Endodermal cell (in vitro differentiated cells): ENCODE data around the gene GNAO1. TPM values are rescaled to one million over a fixed set of nuclear protein-coding genes. Genes with fewer than 3 reads are reported as not detected.

Source experiments
- DNase-seq: peaks from one replicate; pipeline ENCODE4 v3.0.0-alpha.2; 2017
- H3K27ac ChIP-seq: 2 replicates; pipeline ENCODE4 v1.5.1; 2013; ENCODE audit warnings: mild to moderate bottlenecking, low read depth, low read length, moderate library complexity
- H3K27me3 ChIP-seq: 2 replicates; pipeline ENCODE4 v1.6.1; 2013; ENCODE audit warnings: mild to moderate bottlenecking, low read length, moderate library complexity; ENCODE audit not compliant: insufficient read depth, control insufficient read depth, poor library complexity, severe bottlenecking
- H3K36me3 ChIP-seq: 2 replicates; pipeline ENCODE4 v1.7.0; 2013; ENCODE audit warnings: mild to moderate bottlenecking, low read length, moderate library complexity; ENCODE audit not compliant: control insufficient read depth, insufficient read depth
- H3K4me1 ChIP-seq: one replicate; pipeline ENCODE4 v1.7.0; 2013; ENCODE audit warnings: low read length; ENCODE audit not compliant: control insufficient read depth, insufficient read depth
- H3K4me3 ChIP-seq: 2 replicates; pipeline ENCODE4 v1.5.1; 2013; ENCODE audit warnings: mild to moderate bottlenecking, low read length, moderate library complexity
- H3K9ac ChIP-seq: 2 replicates; pipeline ENCODE4 v1.6.1; 2013; ENCODE audit warnings: mild to moderate bottlenecking, low read length, moderate library complexity; ENCODE audit not compliant: poor library complexity, severe bottlenecking; ENCODE audit errors: extremely low read depth
- H3K9me3 ChIP-seq: 2 replicates; pipeline ENCODE4 v1.6.1; 2013; ENCODE audit warnings: mild to moderate bottlenecking, low read length, moderate library complexity; ENCODE audit not compliant: control insufficient read depth
- H3K27ac Mint-ChIP-seq: 2 replicates; pipeline ENCODE4 v1.8.0; 2020; ENCODE audit warnings: mixed read lengths
- H3K27me3 Mint-ChIP-seq: 2 replicates; pipeline ENCODE4 v1.8.0; 2021; ENCODE audit warnings: mild to moderate bottlenecking, mixed read lengths; ENCODE audit not compliant: insufficient read depth
- H3K36me3 Mint-ChIP-seq: 2 replicates; pipeline ENCODE4 v1.8.0; 2020; ENCODE audit warnings: low read depth, mixed read lengths
- H3K4me1 Mint-ChIP-seq: 2 replicates; pipeline ENCODE4 v1.8.0; 2020; ENCODE audit warnings: mixed read lengths
- H3K4me3 Mint-ChIP-seq: 2 replicates; pipeline ENCODE4 v1.8.0; 2020; ENCODE audit warnings: mild to moderate bottlenecking, moderate library complexity, mixed read lengths
- H3K9me3 Mint-ChIP-seq: 2 replicates; pipeline ENCODE4 v1.8.0; 2020; ENCODE audit warnings: mild to moderate bottlenecking, mixed read lengths
- CTCF ChIP-seq: fragments of 200-600 bp; sonication (generic); conservative IDR thresholded peaks from 2 replicates; pipeline ENCODE4 v1.5.0; 2021; ENCODE audit warnings: antibody characterized with exemption, mild to moderate bottlenecking
- WGBS, 2 experiments: methylation state at CpG; one replicate each; pipeline versions ENCODE4 v1.1.5 to v1.1.7; 2013; ENCODE audit warnings: missing lambda C conversion rate in 2 of 2, mixed read lengths in 1 of 2; ENCODE audit not compliant: insufficient coverage in 1 of 2, insufficient read length in 1 of 2; 5-methylcytosine and 5-hydroxymethylcytosine counted together
- total RNA-seq, 2 donors: library from RNA; stranded (reverse); fragmentation: NEBNext Ultra II Directional in 1 of 2; extraction: Animal tissue kit (Norgen Biotek cat#: 25700) in 1 of 2; gene quantifications; 2 replicates in 1 of 2; 3 replicates in 1 of 2; pipeline ENCODE4 v1.2.1, GENCODE V29; 2021

Gene GNAO1
- total RNA-seq, 2 donors from 2014 or later: 2.7 to 7.1 TPM

GRCh38 chr16:56324406-56324805 is 133.1 kb downstream of the GNAO1 start:
- Histone ChIP-seq H3K27ac (no peak overlapping the region), H3K9ac (no peak overlapping the region), H3K9me3 (no peaks in the 10 kb centered on the region), H3K4me1 (no peaks in the 10 kb centered on the region), H3K27me3 (no peaks in the 10 kb centered on the region), H3K36me3 (no peaks in the 10 kb centered on the region), H3K4me3 (no peak overlapping the region)
- Mint-ChIP-seq H3K4me3 (no peak overlapping the region), H3K4me1 (no peaks in the 10 kb centered on the region), H3K27ac (no peak overlapping the region), H3K36me3 (no peaks in the 10 kb centered on the region), H3K27me3 (no peaks in the 10 kb centered on the region), H3K9me3 (no peaks in the 10 kb centered on the region)
- DNase-seq: no peak
- WGBS, 2 experiments: 92 to 93% methylated on average over 4 to 9 of the region's 9 CpGs
- no peak for TF ChIP-seq CTCF

- H3K4me3 Mint-ChIP-seq: no peak overlapping the region
- no peaks in the 10 kb centered on the region for H3K27me3 Mint-ChIP-seq
- no peak overlapping the region for H3K27ac ChIP-seq
- no peaks in the 10 kb centered on the region for H3K4me1 ChIP-seq
- H3K9me3 ChIP-seq: no peaks in the 10 kb centered on the region
- no peak for TF ChIP-seq CTCF
- H3K9ac ChIP-seq: no peak overlapping the region
- 90 to 100% methylated on average over 2 to 6 of the region's 6 CpGs for WGBS, 2 experiments
- no peaks in the 10 kb centered on the region for H3K36me3 Mint-ChIP-seq
- H3K27ac Mint-ChIP-seq: no peak overlapping the region
- no peaks in the 10 kb centered on the region for H3K36me3 ChIP-seq
- H3K4me3 ChIP-seq: no peak overlapping the region
- no peaks in the 10 kb centered on the region for H3K9me3 Mint-ChIP-seq
- H3K4me1 Mint-ChIP-seq: no peaks in the 10 kb centered on the region
- no peak for DNase-seq
- no peaks in the 10 kb centered on the region for H3K27me3 ChIP-seq
Measured at GRCh38 chr16:56325956-56326355, 134.7 kb downstream of the GNAO1 start.

GRCh38 chr16:56327071-56327928 is 136.0 kb downstream of the GNAO1 start:
- no peak overlapping the region for H3K4me3 ChIP-seq
- no peaks in the 10 kb centered on the region for H3K27me3 ChIP-seq
- no peaks in the 10 kb centered on the region for H3K9me3 ChIP-seq
- no peaks in the 10 kb centered on the region for H3K4me1 Mint-ChIP-seq
- no peak overlapping the region for H3K9ac ChIP-seq
- H3K9me3 Mint-ChIP-seq: no peaks in the 10 kb centered on the region
- no peak overlapping the region for H3K27ac ChIP-seq
- WGBS, 2 experiments: 94% methylated on average over 10 to 18 of the region's 18 CpGs
- no peak for TF ChIP-seq CTCF
- H3K4me1 ChIP-seq: no peaks in the 10 kb centered on the region
- no peaks in the 10 kb centered on the region for H3K36me3 Mint-ChIP-seq
- H3K27ac Mint-ChIP-seq: no peak overlapping the region
- H3K36me3 ChIP-seq: no peaks in the 10 kb centered on the region
- no peak for DNase-seq
- no peaks in the 10 kb centered on the region for H3K27me3 Mint-ChIP-seq
- no peak overlapping the region for H3K4me3 Mint-ChIP-seq
